ENCODE measurements around the gene TMEM250. TPM values are rescaled to one million over a fixed set of nuclear protein-coding genes. Genes with fewer than 3 reads are reported as not detected.

TMEM250 gene
- total and polyA plus RNA-seq, 4 donors, result 6.7 to 19.5 (median 17.2) TPM

- no peak for TF ChIP-seq FOXA1 (IDR thresholded peaks at IDR 0.05)
Observed at GRCh38 chr9:136088939-136089696, 29.6 kb downstream of the TMEM250 start (continued).

- H3K36me3 ChIP-seq (ENCODE audit: control insufficient read depth in 4 of 4, insufficient read depth in 3 of 4, low read depth in 1 of 4, low read length in 3 of 4), result peaks cover 0 to 3% (median 1%) of the 10 kb centered on the region in 4 donors
- DNase-seq (ENCODE audit: low spot score), result no peak
- no peak overlapping the region for H3K9ac ChIP-seq (ENCODE audit: low read depth in 1 of 2, low read length in 2 of 2)
- H3K9me3 ChIP-seq (ENCODE audit: control insufficient read depth in 4 of 4, low read length in 3 of 4), result no peaks in the 10 kb centered on the region
- no peaks in the 10 kb centered on the region for H3K27me3 ChIP-seq (ENCODE audit: control insufficient read depth in 4 of 4, insufficient read depth in 4 of 4, low read length in 3 of 4)
- no peak overlapping the region for H3K27ac ChIP-seq (ENCODE audit: low read depth in 1 of 2, low read length in 2 of 2)
- 87% methylated on average over 15 of the region's 15 CpGs for WGBS
- peaks cover 15 to 63% (median 44%) of the 10 kb centered on the region in 4 donors for H3K4me1 ChIP-seq (ENCODE audit: control insufficient read depth in 4 of 4, insufficient read depth in 4 of 4, low read length in 3 of 4)
- no peak overlapping the region for H3K4me3 ChIP-seq (ENCODE audit: low read depth in 1 of 3, low read length in 3 of 3)
- TF ChIP-seq JUND (IDR thresholded peaks at IDR 0.05), result no peak
- TF ChIP-seq RXRA (IDR thresholded peaks at IDR 0.05), result no peak
- TF ChIP-seq HNF4G (IDR thresholded peaks at IDR 0.05), result no peak
- TF ChIP-seq YY1 (IDR thresholded peaks at IDR 0.05), result no peak
- TF ChIP-seq HNF4A (conservative IDR thresholded peaks at IDR 0.05), result no peak
- TF ChIP-seq FOXA1 (IDR thresholded peaks at IDR 0.05), result no peak
- TF ChIP-seq EGR1 (IDR thresholded peaks at IDR 0.05; ENCODE audit: low read depth in 2 of 2), result no peak
- TF ChIP-seq NR2F2 (IDR thresholded peaks at IDR 0.05), result no peak
- no peak for TF ChIP-seq ATF3 (IDR thresholded peaks at IDR 0.05)
- TF ChIP-seq MAX (IDR thresholded peaks at IDR 0.05), result no peak
- TF ChIP-seq RAD21 (IDR thresholded peaks at IDR 0.05), result no peak
- TF ChIP-seq SP1 (IDR thresholded peaks at IDR 0.05), result no peak
- TF ChIP-seq ZBTB33 (IDR thresholded peaks at IDR 0.05), result no peak
- TF ChIP-seq REST (IDR thresholded peaks at IDR 0.05), result no peak
- no peak for TF ChIP-seq FOXA2 (IDR thresholded peaks at IDR 0.05)
Observed at GRCh38 chr9:136088481-136088938, 30.2 kb downstream of the TMEM250 start.

Data from liver (tissue), 9 donors.